ENCODE measurements around the gene RAI14.

Gene RAI14

GRCh38 chr5:34648039-34648839 lies 7.9 kb upstream of the RAI14 start:
- TF ChIP-seq CTCF (IDR thresholded peaks at IDR 0.05; ENCODE audit: extremely low read depth, missing control alignments): no peak
- DNase-seq (ENCODE audit: low spot score): no peak

- no peak for DNase-seq (ENCODE audit: low spot score)
- no peak for TF ChIP-seq CTCF (IDR thresholded peaks at IDR 0.05; ENCODE audit: extremely low read depth, missing control alignments)
Observed at GRCh38 chr5:34648840-34649158, 7.3 kb upstream of the RAI14 start.

- TF ChIP-seq CTCF (IDR thresholded peaks at IDR 0.05; ENCODE audit: extremely low read depth, missing control alignments): no peak
- DNase-seq (ENCODE audit: low spot score): no peak
Observed at GRCh38 chr5:34651791-34652190, 4.3 kb upstream of the RAI14 start.

GRCh38 chr5:34652466-34652865 lies 3.7 kb upstream of the RAI14 start:
- no peak for DNase-seq (ENCODE audit: low spot score)
- no peak for TF ChIP-seq CTCF (IDR thresholded peaks at IDR 0.05; ENCODE audit: extremely low read depth, missing control alignments)

- DNase-seq (ENCODE audit: low spot score): no peak
- TF ChIP-seq CTCF (IDR thresholded peaks at IDR 0.05; ENCODE audit: extremely low read depth, missing control alignments): no peak
Observed at GRCh38 chr5:34652914-34653313, 3.2 kb upstream of the RAI14 start.

GRCh38 chr5:34653708-34654107 lies 2.4 kb upstream of the RAI14 start:
- no peak for DNase-seq (ENCODE audit: low spot score)
- TF ChIP-seq CTCF (IDR thresholded peaks at IDR 0.05; ENCODE audit: extremely low read depth, missing control alignments): no peak

GRCh38 chr5:34655354-34655991 lies 655 bp upstream of the RAI14 start:
- peak; percentile 53 for DNase-seq (ENCODE audit: low spot score)
- no peak for TF ChIP-seq CTCF (IDR thresholded peaks at IDR 0.05; ENCODE audit: extremely low read depth, missing control alignments)
